Kidney epithelial cell (primary cell): ENCODE measurements around the gene C1orf115. TPM values are rescaled to one million over a fixed set of nuclear protein-coding genes. Genes with fewer than 3 reads are reported as not detected.

Experiments
- DNase-seq: peaks from one replicate; pipeline ENCODE4 v3.0.0-alpha.2; 2010; ENCODE audit warnings: low read depth
- H3K27me3 ChIP-seq: 2 replicates; pipeline ENCODE4 v1.6.0; 2011; ENCODE audit warnings: low read length; ENCODE audit not compliant: control insufficient read depth, insufficient read depth
- H3K36me3 ChIP-seq: 2 replicates; pipeline ENCODE4 v1.5.1; 2011; ENCODE audit warnings: low read length; ENCODE audit not compliant: control insufficient read depth, insufficient read depth
- H3K4me3 ChIP-seq: 2 replicates; pipeline ENCODE4 v1.5.1; 2011; ENCODE audit warnings: low read depth, mild to moderate bottlenecking, control low read depth, low read length
- total RNA-seq: library from RNA; depleted of rRNA; stranded (reverse); fragments of >200 nt; gene quantifications from 2 replicates; pipeline ENCODE4 v1.2.3, GENCODE V29; 2015
- TF ChIP-seq, protein P1 (sequence below): IDR thresholded peaks from 2 replicates; pipeline ENCODE4 v1.5.1; 2011; ENCODE audit warnings: mild to moderate bottlenecking, moderate library complexity, low read length, control low read depth, inconsistent platforms; ENCODE audit not compliant: insufficient read depth, poor library complexity, severe bottlenecking

C1orf115 gene
- total RNA-seq, 1 donor from 2014 or later: 8.9 TPM

DNA sequence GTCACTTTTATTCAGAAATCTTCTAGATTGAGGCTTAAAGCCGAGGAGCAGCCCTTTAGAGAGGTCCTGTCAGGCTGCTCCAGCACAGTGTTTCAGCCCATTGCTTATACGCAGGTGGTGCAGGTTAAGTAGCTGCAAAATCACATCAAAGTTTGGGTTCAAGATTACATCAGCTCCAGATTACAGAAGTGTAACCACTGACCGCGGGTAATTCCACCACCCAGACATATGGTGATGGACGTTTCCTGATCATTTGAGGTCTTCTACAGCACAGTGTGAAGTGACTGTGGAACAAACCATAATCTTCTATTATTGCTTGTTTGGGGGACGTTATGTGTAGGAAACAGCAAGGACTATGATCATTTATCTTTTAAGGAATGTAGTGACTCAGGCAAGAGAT is 11.8 kb downstream of the C1orf115 start:
- DNase-seq: no peak
- H3K4me3 ChIP-seq: no peak overlapping the region
- peaks cover 3% of the 10 kb centered on the region for H3K27me3 ChIP-seq
- TF ChIP-seq, protein P1, sequence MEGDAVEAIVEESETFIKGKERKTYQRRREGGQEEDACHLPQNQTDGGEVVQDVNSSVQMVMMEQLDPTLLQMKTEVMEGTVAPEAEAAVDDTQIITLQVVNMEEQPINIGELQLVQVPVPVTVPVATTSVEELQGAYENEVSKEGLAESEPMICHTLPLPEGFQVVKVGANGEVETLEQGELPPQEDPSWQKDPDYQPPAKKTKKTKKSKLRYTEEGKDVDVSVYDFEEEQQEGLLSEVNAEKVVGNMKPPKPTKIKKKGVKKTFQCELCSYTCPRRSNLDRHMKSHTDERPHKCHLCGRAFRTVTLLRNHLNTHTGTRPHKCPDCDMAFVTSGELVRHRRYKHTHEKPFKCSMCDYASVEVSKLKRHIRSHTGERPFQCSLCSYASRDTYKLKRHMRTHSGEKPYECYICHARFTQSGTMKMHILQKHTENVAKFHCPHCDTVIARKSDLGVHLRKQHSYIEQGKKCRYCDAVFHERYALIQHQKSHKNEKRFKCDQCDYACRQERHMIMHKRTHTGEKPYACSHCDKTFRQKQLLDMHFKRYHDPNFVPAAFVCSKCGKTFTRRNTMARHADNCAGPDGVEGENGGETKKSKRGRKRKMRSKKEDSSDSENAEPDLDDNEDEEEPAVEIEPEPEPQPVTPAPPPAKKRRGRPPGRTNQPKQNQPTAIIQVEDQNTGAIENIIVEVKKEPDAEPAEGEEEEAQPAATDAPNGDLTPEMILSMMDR: no peak
- H3K36me3 ChIP-seq: no peaks in the 10 kb centered on the region

DNA sequence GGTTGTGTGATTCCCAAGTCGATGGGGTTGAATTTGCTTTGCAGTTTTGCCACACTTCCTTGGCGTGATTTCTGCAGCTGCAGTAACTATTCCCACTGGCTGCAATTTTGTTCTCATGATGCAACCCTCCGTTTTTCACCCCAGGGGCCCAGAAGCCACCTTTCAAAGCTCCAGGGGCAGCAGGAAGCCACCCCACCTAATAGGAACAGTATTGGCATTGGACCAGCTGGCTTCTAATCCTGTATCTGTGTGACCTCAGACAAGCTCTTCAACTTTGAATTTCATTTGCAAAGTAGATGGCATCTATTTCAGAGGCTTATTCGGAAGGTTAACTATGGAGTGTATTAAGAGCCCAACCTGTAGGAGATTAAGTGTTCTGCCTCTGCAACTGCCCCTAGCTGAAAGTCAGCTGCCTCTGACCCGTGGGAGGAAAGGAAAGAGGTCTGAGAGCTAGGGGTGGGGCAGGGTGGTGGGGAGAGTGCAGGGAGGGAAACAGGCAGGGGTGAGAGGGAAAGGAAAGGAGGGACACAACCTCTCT is 12.6 kb downstream of the C1orf115 start:
- H3K36me3 ChIP-seq: no peaks in the 10 kb centered on the region
- no peak for DNase-seq
- H3K27me3 ChIP-seq: peaks cover 3% of the 10 kb centered on the region
- TF ChIP-seq, protein P1: no peak
- no peak overlapping the region for H3K4me3 ChIP-seq

DNA sequence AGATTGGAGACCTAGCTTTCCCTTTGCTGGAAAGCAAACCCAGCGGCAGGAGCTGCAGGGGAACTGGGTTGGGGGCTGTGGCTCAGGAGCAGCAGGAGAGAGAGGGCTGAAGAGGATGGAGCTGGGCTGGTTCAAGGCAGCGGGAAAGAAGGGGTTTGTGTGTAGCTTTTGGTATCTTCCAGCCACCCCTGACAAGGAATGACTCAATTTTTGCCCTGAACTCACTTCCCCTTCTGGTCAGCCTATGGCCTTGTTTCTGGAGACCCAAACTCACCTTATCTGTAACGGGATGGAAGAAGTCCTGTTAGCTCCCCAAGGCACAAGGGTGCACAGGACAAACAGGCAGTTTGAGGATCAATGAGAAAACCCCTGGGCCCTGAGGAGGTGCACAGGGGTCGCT is 13.1 kb downstream of the C1orf115 start:
- TF ChIP-seq, protein P1: no peak
- no peaks in the 10 kb centered on the region for H3K36me3 ChIP-seq
- H3K27me3 ChIP-seq: peaks cover 3% of the 10 kb centered on the region
- DNase-seq: no peak
- no peak overlapping the region for H3K4me3 ChIP-seq

DNA sequence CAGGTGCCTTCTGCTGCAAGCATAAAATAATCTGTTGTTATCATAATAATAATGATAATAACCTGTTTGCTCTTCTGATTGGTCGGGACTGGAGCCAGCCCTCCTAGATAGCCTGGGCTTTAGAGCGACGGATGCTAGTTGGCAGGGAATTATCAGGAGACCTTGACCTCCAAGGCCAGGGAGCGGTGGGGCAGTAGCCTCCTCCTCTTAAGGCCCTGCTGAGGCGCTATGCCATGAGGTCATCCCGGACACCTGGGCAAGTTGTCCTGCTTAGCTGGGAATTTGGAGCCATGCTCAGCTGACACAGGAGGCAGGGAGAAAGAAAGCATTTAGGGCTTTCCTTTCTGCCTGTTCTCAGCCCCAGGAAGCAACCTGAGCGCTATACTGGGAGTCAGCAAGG is 15.6 kb downstream of the C1orf115 start:
- Histone ChIP-seq H3K27me3 (peaks cover 3% of the 10 kb centered on the region), H3K4me3 (no peak overlapping the region), H3K36me3 (no peaks in the 10 kb centered on the region)
- DNase-seq: no peak
- TF ChIP-seq, protein P1: no peak

DNA sequence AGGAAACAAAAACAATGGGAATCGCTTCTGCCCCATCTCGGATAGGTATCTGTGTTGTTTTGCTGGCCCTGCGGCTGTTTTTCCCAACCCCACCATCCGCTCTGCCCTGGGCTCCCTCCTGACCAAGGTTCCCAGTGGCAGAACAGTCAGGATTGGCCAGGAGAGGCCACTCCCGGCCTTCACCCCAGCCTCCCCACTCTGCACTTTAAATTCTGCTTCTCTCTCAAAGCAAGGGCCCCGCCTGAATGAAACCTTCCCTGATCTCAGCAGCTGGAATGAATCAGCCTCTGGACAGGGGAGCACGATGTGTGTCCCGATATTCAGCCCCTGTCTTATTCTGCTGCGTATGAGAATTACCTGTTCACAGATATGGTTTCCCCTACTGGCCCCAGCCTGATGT is 16.3 kb downstream of the C1orf115 start:
- peaks cover 3% of the 10 kb centered on the region for H3K27me3 ChIP-seq
- DNase-seq: no peak
- TF ChIP-seq, protein P1: no peak
- no peak overlapping the region for H3K4me3 ChIP-seq
- H3K36me3 ChIP-seq: no peaks in the 10 kb centered on the region

DNA sequence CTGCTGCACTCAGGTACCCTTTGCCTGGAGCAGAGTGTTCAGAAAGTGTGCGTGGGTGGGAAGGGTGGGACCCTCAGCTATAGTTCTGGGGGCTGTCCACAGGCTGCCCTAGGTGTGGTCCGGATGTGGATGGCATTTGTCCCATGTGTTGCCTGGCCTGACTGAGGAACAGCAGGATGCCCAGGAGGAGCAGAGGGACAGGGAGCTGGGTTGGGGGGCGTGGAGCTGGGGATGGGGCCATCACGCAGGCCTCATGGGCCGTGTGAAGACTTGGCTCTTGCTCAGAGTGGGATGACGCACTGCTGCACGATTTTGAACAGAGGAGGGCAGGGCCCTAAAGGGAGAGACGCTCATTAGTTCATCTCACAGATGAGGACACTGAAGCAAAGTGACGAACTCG is 17.0 kb downstream of the C1orf115 start:
- DNase-seq: no peak

More for the DNA sequence above, 17.0 kb downstream of the C1orf115 start:
- Histone ChIP-seq H3K27me3 (peaks cover 3% of the 10 kb centered on the region), H3K4me3 (no peak overlapping the region), H3K36me3 (no peaks in the 10 kb centered on the region)
- TF ChIP-seq, protein P1: no peak
